ENCODE data around the gene PATZ1. TPM values are rescaled to one million over a fixed set of nuclear protein-coding genes. Genes with fewer than 3 reads are reported as not detected.
A peak's percentile ranks its signal among the peaks of the same experiment; 100 is the strongest.

The PATZ1 gene
- total RNA-seq, 1 experiment from 2014 or later, result 28.2 TPM

DNA sequence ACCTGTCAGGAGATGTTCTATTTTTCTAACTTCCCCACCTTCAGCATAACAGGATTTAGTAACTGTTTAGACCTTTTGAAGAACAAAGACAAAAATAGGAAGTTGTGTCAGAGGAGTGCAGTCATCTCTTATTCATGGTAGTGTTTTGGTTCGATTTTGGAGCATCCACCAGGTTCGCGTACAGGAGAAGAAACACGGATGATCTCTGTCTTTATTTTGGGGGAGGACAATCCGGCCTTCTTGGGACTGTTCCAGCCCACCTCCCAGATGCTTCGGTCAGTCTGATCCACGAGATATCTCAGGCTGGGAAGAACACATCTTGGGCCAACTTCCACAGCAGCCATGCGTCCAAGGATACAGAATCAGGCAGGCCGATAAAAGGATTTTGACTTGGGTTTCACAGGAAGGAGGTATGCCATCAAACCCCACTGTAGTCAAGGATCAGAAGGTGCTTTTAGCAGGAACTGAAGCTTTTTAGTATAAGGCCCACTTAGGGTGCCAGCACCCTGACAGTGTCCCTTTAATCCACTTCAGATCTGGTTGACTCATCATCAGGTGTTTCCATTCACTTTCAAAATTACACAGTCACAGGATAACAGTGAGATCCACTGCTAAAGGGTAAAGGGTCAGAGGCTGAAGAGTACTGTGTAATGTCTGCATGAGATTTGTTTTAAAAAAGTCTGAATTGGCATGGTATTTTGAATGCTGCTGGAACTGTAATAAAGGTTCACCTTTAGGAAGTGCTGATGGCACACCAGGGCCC lies 16.5 kb downstream of the PATZ1 start:
- no TSS peak for BruUV-seq (replicated peaks)
- TF ChIP-seq EZH2 (IDR thresholded peaks at IDR 0.05; ENCODE audit: low read depth), result no peak
- TF ChIP-seq, protein P1, sequence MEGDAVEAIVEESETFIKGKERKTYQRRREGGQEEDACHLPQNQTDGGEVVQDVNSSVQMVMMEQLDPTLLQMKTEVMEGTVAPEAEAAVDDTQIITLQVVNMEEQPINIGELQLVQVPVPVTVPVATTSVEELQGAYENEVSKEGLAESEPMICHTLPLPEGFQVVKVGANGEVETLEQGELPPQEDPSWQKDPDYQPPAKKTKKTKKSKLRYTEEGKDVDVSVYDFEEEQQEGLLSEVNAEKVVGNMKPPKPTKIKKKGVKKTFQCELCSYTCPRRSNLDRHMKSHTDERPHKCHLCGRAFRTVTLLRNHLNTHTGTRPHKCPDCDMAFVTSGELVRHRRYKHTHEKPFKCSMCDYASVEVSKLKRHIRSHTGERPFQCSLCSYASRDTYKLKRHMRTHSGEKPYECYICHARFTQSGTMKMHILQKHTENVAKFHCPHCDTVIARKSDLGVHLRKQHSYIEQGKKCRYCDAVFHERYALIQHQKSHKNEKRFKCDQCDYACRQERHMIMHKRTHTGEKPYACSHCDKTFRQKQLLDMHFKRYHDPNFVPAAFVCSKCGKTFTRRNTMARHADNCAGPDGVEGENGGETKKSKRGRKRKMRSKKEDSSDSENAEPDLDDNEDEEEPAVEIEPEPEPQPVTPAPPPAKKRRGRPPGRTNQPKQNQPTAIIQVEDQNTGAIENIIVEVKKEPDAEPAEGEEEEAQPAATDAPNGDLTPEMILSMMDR (conservative IDR thresholded peaks at IDR 0.05), result no peak
- Histone ChIP-seq H3K36me3 (ENCODE audit: low read depth) (peaks cover 49% of the 10 kb centered on the region), H2AFZ (no peak overlapping the region), H3K27me3 (ENCODE audit: insufficient read depth, low read depth) (no peaks in the 10 kb centered on the region), H3K4me2 (0 out of 2 replicates have a peak overlapping the region, but pooled peaks have one; percentile 33), H3K9me2 (ENCODE audit: insufficient read depth) (no peaks in the 10 kb centered on the region), H3K9me3 (ENCODE audit: insufficient read depth, low read depth) (no peaks in the 10 kb centered on the region), H3K79me2 (ENCODE audit: low read depth) (no peaks in the 10 kb centered on the region), H3K4me1 (replicated peaks; ENCODE audit: insufficient read depth) (peaks cover 15% of the 10 kb centered on the region), H4K20me1 (ENCODE audit: insufficient read depth) (peaks cover 5% of the 10 kb centered on the region), H3F3A (ENCODE audit: insufficient read depth, low read depth) (peaks cover 9% of the 10 kb centered on the region; the same call in 1 of the 2 replicates), H3K27ac (peak overlapping the region; percentile 12; the same call in 1 of the 2 replicates), H3K4me3 (no peak overlapping the region)
- POLR2A ChIA-PET (ENCODE audit: unreplicated experiment), result no interaction called here
- DNase-seq, result no peak
- CTCF ChIA-PET, result no interaction called here
- intact Hi-C loops (cut with micrococcal nuclease; ENCODE audit: unreplicated experiment), result no loop called here

DNA sequence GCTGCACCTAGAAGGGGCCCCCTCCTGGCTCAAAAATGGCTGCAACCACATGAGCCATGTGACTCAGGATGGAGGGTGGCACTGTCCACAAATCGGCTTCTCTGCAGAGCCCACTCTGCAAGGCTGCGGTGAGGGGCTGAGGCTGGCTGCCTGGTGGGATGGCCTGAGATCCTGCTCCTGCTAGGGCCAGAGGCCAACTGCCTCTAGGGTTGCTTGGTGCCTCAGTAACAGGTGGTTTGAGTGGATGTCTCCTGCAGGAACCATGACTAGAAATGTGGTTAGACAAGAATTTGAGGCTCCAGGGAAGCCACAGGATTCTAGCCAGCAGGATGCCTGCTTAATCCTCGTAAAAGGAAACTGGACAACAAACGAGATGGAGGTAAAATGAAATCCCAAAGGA lies 17.1 kb downstream of the PATZ1 start:
- peaks cover 49% of the 10 kb centered on the region for H3K36me3 ChIP-seq (ENCODE audit: low read depth)
- no TSS peak for BruUV-seq (replicated peaks)
- intact Hi-C loops (cut with micrococcal nuclease; ENCODE audit: unreplicated experiment), result no loop called here
- no peak overlapping the region for H3K4me2 ChIP-seq
- POLR2A ChIA-PET (ENCODE audit: unreplicated experiment), result no interaction called here
- H3K27me3 ChIP-seq (ENCODE audit: insufficient read depth, low read depth), result no peaks in the 10 kb centered on the region
- H2AFZ ChIP-seq, result no peak overlapping the region
- no peak for TF ChIP-seq EZH2 (IDR thresholded peaks at IDR 0.05; ENCODE audit: low read depth)
- TF ChIP-seq, protein P1 (conservative IDR thresholded peaks at IDR 0.05), result no peak
- H3K4me3 ChIP-seq, result no peak overlapping the region
- H4K20me1 ChIP-seq (ENCODE audit: insufficient read depth), result peaks cover 5% of the 10 kb centered on the region; the same call in 1 of the 2 replicates
- 0 out of 2 replicates have a peak overlapping the region, but pooled peaks have one; percentile 12 for H3K27ac ChIP-seq
- CTCF ChIA-PET, result no interaction called here
- DNase-seq, result peak; percentile 39 to 63
- no peaks in the 10 kb centered on the region for H3K79me2 ChIP-seq (ENCODE audit: low read depth)
- no peaks in the 10 kb centered on the region for H3K9me3 ChIP-seq (ENCODE audit: insufficient read depth, low read depth)
- no peaks in the 10 kb centered on the region for H3K9me2 ChIP-seq (ENCODE audit: insufficient read depth)
- H3F3A ChIP-seq (ENCODE audit: insufficient read depth, low read depth), result peaks cover 9% of the 10 kb centered on the region; the same call in 1 of the 2 replicates
- H3K4me1 ChIP-seq (replicated peaks; ENCODE audit: insufficient read depth), result peaks cover 15% of the 10 kb centered on the region

DNA sequence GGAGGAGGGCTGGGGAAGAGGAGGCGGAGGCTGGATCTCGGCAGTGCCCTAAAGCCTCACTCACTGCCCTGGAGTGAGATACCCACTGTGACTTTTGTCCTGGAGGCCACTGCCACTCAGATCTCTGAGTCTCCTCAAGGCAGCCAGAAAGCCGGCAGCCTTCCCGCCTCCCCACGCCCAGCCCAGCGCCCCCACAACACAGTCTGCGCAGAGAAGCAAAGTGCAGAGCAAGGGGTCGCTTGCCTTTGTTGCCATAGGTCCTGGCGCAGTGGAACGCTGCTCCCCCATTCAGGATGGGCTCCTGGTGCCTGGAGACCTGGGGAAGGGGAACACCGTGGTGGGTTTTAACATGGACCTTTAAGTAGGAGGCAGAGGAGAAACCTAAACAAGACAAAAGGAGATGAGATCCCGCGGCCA lies 17.6 kb downstream of the PATZ1 start:
- CTCF ChIA-PET, result no interaction called here
- Histone ChIP-seq H3K9me2 (ENCODE audit: insufficient read depth) (no peaks in the 10 kb centered on the region), H3K36me3 (ENCODE audit: low read depth) (peaks cover 49% of the 10 kb centered on the region), H3K9me3 (ENCODE audit: insufficient read depth, low read depth) (no peaks in the 10 kb centered on the region), H3K27me3 (ENCODE audit: insufficient read depth, low read depth) (no peaks in the 10 kb centered on the region), H3F3A (ENCODE audit: insufficient read depth, low read depth) (peaks cover 5% of the 10 kb centered on the region; the same call in 1 of the 2 replicates), H2AFZ (no peak overlapping the region), H4K20me1 (ENCODE audit: insufficient read depth) (peaks cover 5% of the 10 kb centered on the region; the same call in 1 of the 2 replicates), H3K27ac (no peak overlapping the region), H3K4me3 (no peak overlapping the region), H3K4me2 (no peak overlapping the region), H3K4me1 (replicated peaks; ENCODE audit: insufficient read depth) (peaks cover 15% of the 10 kb centered on the region), H3K79me2 (ENCODE audit: low read depth) (no peaks in the 10 kb centered on the region)
- POLR2A ChIA-PET (ENCODE audit: unreplicated experiment), result no interaction called here
- BruUV-seq (replicated peaks), result no TSS peak
- intact Hi-C loops (cut with micrococcal nuclease; ENCODE audit: unreplicated experiment), result no loop called here
- TF ChIP-seq, protein P1 (conservative IDR thresholded peaks at IDR 0.05), result no peak
- no peak for TF ChIP-seq EZH2 (IDR thresholded peaks at IDR 0.05; ENCODE audit: low read depth)
- DNase-seq, result no peak
